Osteoblast (primary cell): ENCODE results near the gene INCA1. TPM values are rescaled to one million over a fixed set of nuclear protein-coding genes. Genes with fewer than 3 reads are reported as not detected.

ENCODE experiments used
- DNase-seq: peaks from one replicate; pipeline ENCODE4 v3.0.0; 2011; ENCODE audit warnings: low spot score, mixed read lengths; ENCODE audit not compliant: insufficient read length; ENCODE audit errors: missing footprints
- H2AFZ ChIP-seq: 2 replicates; pipeline ENCODE4 v1.6.0; 2011; ENCODE audit warnings: mild to moderate bottlenecking, low read length
- H3K27ac ChIP-seq: 2 replicates; pipeline ENCODE4 v1.5.1; 2011; ENCODE audit warnings: mild to moderate bottlenecking, low read depth, low read length, moderate library complexity
- H3K27me3 ChIP-seq: 2 replicates; pipeline ENCODE4 v1.6.0; 2012; ENCODE audit warnings: mild to moderate bottlenecking, control low read depth, inconsistent platforms, low read length, moderate library complexity; ENCODE audit not compliant: insufficient read depth
- H3K36me3 ChIP-seq: 2 replicates; pipeline ENCODE4 v1.5.1; 2011; ENCODE audit warnings: mild to moderate bottlenecking, low read length, control low read depth, moderate library complexity; ENCODE audit not compliant: insufficient read depth
- H3K4me1 ChIP-seq: 2 replicates; pipeline ENCODE4 v1.5.1; 2011; ENCODE audit warnings: mild to moderate bottlenecking, low read length, control low read depth, moderate library complexity; ENCODE audit not compliant: insufficient read depth
- H3K4me2 ChIP-seq: 2 replicates; pipeline ENCODE4 v1.6.0; 2011; ENCODE audit warnings: mild to moderate bottlenecking, low read length; ENCODE audit not compliant: insufficient read depth
- H3K4me3 ChIP-seq: fragments of 200-600 bp; sonication (generic); 3 replicates; pipeline ENCODE4 v1.5.1; 2012; ENCODE audit warnings: mild to moderate bottlenecking, low read length, inconsistent platforms; ENCODE audit not compliant: insufficient read depth
- H3K79me2 ChIP-seq: 2 replicates; pipeline ENCODE4 v1.6.0; 2012; ENCODE audit warnings: mild to moderate bottlenecking, low read length, control low read depth, inconsistent platforms; ENCODE audit not compliant: insufficient read depth
- H3K9me3 ChIP-seq: 2 replicates; pipeline ENCODE4 v1.5.1; 2011; ENCODE audit warnings: low read depth, low read length, control low read depth
- H4K20me1 ChIP-seq: 2 replicates; pipeline ENCODE4 v1.6.0; 2012; ENCODE audit warnings: mild to moderate bottlenecking, low read length, control low read depth; ENCODE audit not compliant: insufficient read depth
- CTCF ChIP-seq: IDR thresholded peaks from 2 replicates; pipeline ENCODE4 v1.5.1; 2011; ENCODE audit warnings: mild to moderate bottlenecking, low read depth, low read length, moderate library complexity; ENCODE audit errors: extremely low read depth
- total RNA-seq: library from RNA; depleted of rRNA; stranded (reverse); fragments of >200 nt; gene quantifications from 2 replicates; pipeline ENCODE4 v1.2.3, GENCODE V29; 2012

The INCA1 gene
- total RNA-seq, 1 donor, result 0.36 TPM

- TF ChIP-seq CTCF, result no peak
- Histone ChIP-seq H3K4me3 (no peak overlapping the region), H3K4me2 (no peak overlapping the region), H3K4me1 (peaks cover 8% of the 10 kb centered on the region), H3K79me2 (no peaks in the 10 kb centered on the region), H3K9me3 (no peaks in the 10 kb centered on the region), H3K27me3 (no peaks in the 10 kb centered on the region), H3K27ac (no peak overlapping the region), H2AFZ (no peak overlapping the region), H4K20me1 (peaks cover 9% of the 10 kb centered on the region), H3K36me3 (peaks cover 54% of the 10 kb centered on the region)
- peak; percentile 27 for DNase-seq
These were observed 24.9 kb upstream of the INCA1 start for GRCh38 chr17:5022171-5022711.

DNA sequence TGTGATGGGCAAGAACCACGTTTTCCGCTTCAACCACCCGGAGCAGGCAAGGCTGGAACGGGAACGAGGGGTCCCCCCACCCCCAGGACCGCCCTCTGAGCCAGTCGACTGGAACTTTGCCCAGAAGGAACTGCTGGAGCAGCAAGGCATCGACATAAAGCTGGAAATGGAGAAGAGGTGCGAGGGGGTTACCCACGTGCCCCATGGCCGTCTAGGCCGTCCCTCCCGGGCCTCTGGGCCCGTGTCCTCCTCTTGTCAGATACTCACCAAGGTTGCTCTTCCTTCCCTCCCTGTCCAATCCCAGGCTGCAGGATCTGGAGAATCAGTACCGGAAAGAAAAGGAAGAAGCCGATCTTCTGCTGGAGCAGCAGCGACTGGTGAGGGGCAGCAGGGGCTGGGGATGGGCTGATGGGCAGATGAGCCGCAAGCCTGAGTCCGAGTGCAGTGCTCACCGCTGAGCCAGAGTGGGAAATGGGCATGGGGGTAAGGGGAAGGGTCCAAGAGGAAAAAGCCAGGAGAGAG lies 23.2 kb upstream of the INCA1 start:
- H3K79me2 ChIP-seq, result no peaks in the 10 kb centered on the region
- H3K4me1 ChIP-seq, result no peaks in the 10 kb centered on the region
- H3K27ac ChIP-seq, result no peak overlapping the region
- H3K4me3 ChIP-seq, result no peak overlapping the region
- peaks cover 62% of the 10 kb centered on the region for H3K36me3 ChIP-seq
- H2AFZ ChIP-seq, result no peak overlapping the region
- no peak for TF ChIP-seq CTCF
- H4K20me1 ChIP-seq, result peaks cover 9% of the 10 kb centered on the region
- no peak overlapping the region for H3K4me2 ChIP-seq
- H3K9me3 ChIP-seq, result no peaks in the 10 kb centered on the region
- peak; percentile 74 for DNase-seq
- no peaks in the 10 kb centered on the region for H3K27me3 ChIP-seq

- Histone ChIP-seq H3K27ac (no peak overlapping the region), H3K4me2 (no peak overlapping the region), H3K4me1 (no peaks in the 10 kb centered on the region), H3K4me3 (no peak overlapping the region), H3K27me3 (no peaks in the 10 kb centered on the region), H3K9me3 (no peaks in the 10 kb centered on the region), H3K36me3 (peaks cover 71% of the 10 kb centered on the region), H2AFZ (no peak overlapping the region), H4K20me1 (peaks cover 9% of the 10 kb centered on the region), H3K79me2 (no peaks in the 10 kb centered on the region)
- peak; percentile 95 for DNase-seq
- TF ChIP-seq CTCF, result no peak
These were observed 22.2 kb upstream of the INCA1 start for GRCh38 chr17:5019475-5019956.

DNA sequence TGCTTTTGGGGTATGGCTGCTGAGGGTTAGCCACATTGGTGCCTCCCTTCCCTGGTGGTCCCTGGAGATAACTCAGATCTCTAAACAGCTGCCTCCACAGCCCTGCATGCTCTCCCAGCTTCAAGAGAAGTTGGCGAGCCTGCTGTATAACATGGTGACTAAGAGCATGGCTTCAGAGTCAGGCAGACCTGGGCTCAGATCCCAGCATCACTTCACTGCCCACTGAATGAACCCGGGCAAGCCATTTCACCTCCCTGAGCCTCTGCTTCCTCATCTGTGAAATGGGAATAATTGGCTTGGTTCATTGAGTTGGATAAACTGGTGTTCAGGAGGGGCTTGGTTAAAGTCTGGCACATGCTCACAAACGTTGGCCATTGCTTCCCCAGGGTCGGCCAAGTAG lies 17.0 kb upstream of the INCA1 start:
- no peak for TF ChIP-seq CTCF
- Histone ChIP-seq H3K79me2 (no peaks in the 10 kb centered on the region), H3K36me3 (peaks cover 64% of the 10 kb centered on the region), H3K27me3 (no peaks in the 10 kb centered on the region), H3K4me3 (no peak overlapping the region), H2AFZ (no peak overlapping the region), H4K20me1 (peaks cover 2% of the 10 kb centered on the region), H3K4me1 (peaks cover 9% of the 10 kb centered on the region), H3K4me2 (no peak overlapping the region), H3K9me3 (no peaks in the 10 kb centered on the region), H3K27ac (no peak overlapping the region)
- DNase-seq, result no peak
